ENCODE measurements around the gene ITGB4. TPM values are rescaled to one million over a fixed set of nuclear protein-coding genes. Genes with fewer than 3 reads are reported as not detected.

The ITGB4 gene
- total RNA-seq: 9.7 and 14.8 TPM in 2 replicates
- long read RNA-seq, partial matches to known transcripts: 1 of 1 reads
- long read RNA-seq, other reads (novel, unspliced or antisense): 0 of 1 reads

GRCh38 chr17:75720656-75721462 lies at the start of gene ITGB4:
Gene ITGB4 (plus strand): TSS chr17:75721459. CDS start chr17:75724704, 3,245 bp downstream.
- Mint-ChIP-seq H3K27me3 (peaks cover 23% of the 10 kb centered on the region), H3K27ac (peak within 1 kb of the TSS; percentile 56), H3K4me3 (ENCODE audit: low read depth) (peak within 1 kb of the TSS; percentile 74), H3K4me1 (ENCODE audit: low read depth) (no peaks in the 10 kb centered on the region), H3K9me3 (ENCODE audit: low read depth) (no peaks in the 10 kb centered on the region), H3K36me3 (ENCODE audit: insufficient read depth) (no peaks in the 10 kb centered on the region)
- TF ChIP-seq CTCF (IDR thresholded peaks at IDR 0.05; ENCODE audit: unreplicated experiment): peak; percentile 35
- peak; percentile 76 for DNase-seq (ENCODE audit: low spot score, unreplicated experiment)

GRCh38 chr17:75672011-75672410 lies 49.2 kb upstream of the ITGB4 start:
- peaks cover 5% of the 10 kb centered on the region for H3K4me1 Mint-ChIP-seq (ENCODE audit: low read depth)
- H3K36me3 Mint-ChIP-seq (ENCODE audit: insufficient read depth): peaks cover 14% of the 10 kb centered on the region
- no peaks in the 10 kb centered on the region for H3K27me3 Mint-ChIP-seq

GRCh38 chr17:75673487-75673886 lies 47.8 kb upstream of the ITGB4 start:
- no peak overlapping the region for H3K4me3 Mint-ChIP-seq (ENCODE audit: low read depth)
- DNase-seq (ENCODE audit: low spot score, unreplicated experiment): no peak
- H3K27ac Mint-ChIP-seq: no peak overlapping the region
- no peak for TF ChIP-seq CTCF (IDR thresholded peaks at IDR 0.05; ENCODE audit: unreplicated experiment)
- H3K9me3 Mint-ChIP-seq (ENCODE audit: low read depth): no peaks in the 10 kb centered on the region
- peaks cover 11% of the 10 kb centered on the region for H3K36me3 Mint-ChIP-seq (ENCODE audit: insufficient read depth)
- peaks cover 2% of the 10 kb centered on the region for H3K4me1 Mint-ChIP-seq (ENCODE audit: low read depth)
- no peaks in the 10 kb centered on the region for H3K27me3 Mint-ChIP-seq

More at GRCh38 chr17:75672011-75672410, 49.2 kb upstream of the ITGB4 start:
- no peak for TF ChIP-seq CTCF (IDR thresholded peaks at IDR 0.05; ENCODE audit: unreplicated experiment)
- no peak for DNase-seq (ENCODE audit: low spot score, unreplicated experiment)
- no peak overlapping the region for H3K27ac Mint-ChIP-seq
- no peaks in the 10 kb centered on the region for H3K9me3 Mint-ChIP-seq (ENCODE audit: low read depth)
- no peak overlapping the region for H3K4me3 Mint-ChIP-seq (ENCODE audit: low read depth)

- Mint-ChIP-seq H3K4me1 (ENCODE audit: low read depth) (no peaks in the 10 kb centered on the region), H3K36me3 (ENCODE audit: insufficient read depth) (peaks cover 5% of the 10 kb centered on the region), H3K27me3 (no peaks in the 10 kb centered on the region), H3K4me3 (ENCODE audit: low read depth) (no peak overlapping the region), H3K9me3 (ENCODE audit: low read depth) (no peaks in the 10 kb centered on the region), H3K27ac (no peak overlapping the region)
- DNase-seq (ENCODE audit: low spot score, unreplicated experiment): no peak
- no peak for TF ChIP-seq CTCF (IDR thresholded peaks at IDR 0.05; ENCODE audit: unreplicated experiment)
Measured at GRCh38 chr17:75676461-75676860, 44.8 kb upstream of the ITGB4 start.

GRCh38 chr17:75679706-75680211 lies 41.5 kb upstream of the ITGB4 start:
- Mint-ChIP-seq H3K4me3 (ENCODE audit: low read depth) (no peak overlapping the region), H3K4me1 (ENCODE audit: low read depth) (no peaks in the 10 kb centered on the region), H3K27me3 (no peaks in the 10 kb centered on the region), H3K9me3 (ENCODE audit: low read depth) (no peaks in the 10 kb centered on the region), H3K36me3 (ENCODE audit: insufficient read depth) (peaks cover 1% of the 10 kb centered on the region), H3K27ac (no peak overlapping the region)
- DNase-seq (ENCODE audit: low spot score, unreplicated experiment): no peak
- TF ChIP-seq CTCF (IDR thresholded peaks at IDR 0.05; ENCODE audit: unreplicated experiment): no peak

All from progenitor cell of endocrine pancreas (in vitro differentiated cells).